ENCODE measurements around the gene PRKACA. TPM values are rescaled to one million over a fixed set of nuclear protein-coding genes. Genes with fewer than 3 reads are reported as not detected.
"Not testable (repeated sequence)": the region's sequence is repeated elsewhere in the genome, so short reads cannot be mapped to it uniquely, and the experiment has no call there.

The PRKACA gene
- total RNA-seq, 4 donors from 2014 or later, result 16.7 to 74.8 (median 39.5) TPM

- DNase-seq, result no peak
- intact Hi-C loops (cut with DNase I; ENCODE audit: low total_unique reads) (no loop called here), in situ Hi-C loops (cut with MboI; ENCODE audit: low pct_ligation_motif_present in 1 of 4, low pct_unique_long_range_greater_than_20kb in 1 of 4, low sequenced_read_pairs in 3 of 4) (loop anchor here (10.0 to 25.0 kb wide), 4 partner anchors 159 to 466 kb away; partner anchors contain the start of gene NANOS3 (in 1 of the 4))
- Histone ChIP-seq H3K9me3 (no peaks in the 10 kb centered on the region), H3K4me1 (peaks cover 0 to 10% (median 9%) of the 10 kb centered on the region in 4 donors), H3K27ac (no peak overlapping the region), H3K27me3 (peaks cover 16% of the 10 kb centered on the region), H3K36me3 (no peaks in the 10 kb centered on the region), H3K4me3 (no peak overlapping the region)
- no peak for TF ChIP-seq EP300 (IDR thresholded peaks at IDR 0.05; ENCODE audit: low read depth)
- no peak for TF ChIP-seq POLR2AphosphoS5 (IDR thresholded peaks at IDR 0.05)
- no peak for TF ChIP-seq CTCF (IDR thresholded peaks at IDR 0.05)
- TF ChIP-seq POLR2A (IDR thresholded peaks at IDR 0.05), result no peak
- WGBS, 2 donors (ENCODE audit: low coverage in 1 of 2), result 95% methylated on average over 11 of the region's 11 CpGs; no CpG with 5 or more reads in 1 of the 2 donors
These were observed 64.1 kb downstream of the PRKACA start for GRCh38 chr19:14053500-14053899.

- H3K27ac ChIP-seq, result no peak overlapping the region
- intact Hi-C loops (cut with DNase I; ENCODE audit: low total_unique reads) (no loop called here), in situ Hi-C loops (cut with MboI; ENCODE audit: low pct_ligation_motif_present in 1 of 4, low pct_unique_long_range_greater_than_20kb in 1 of 4, low sequenced_read_pairs in 3 of 4) (loop anchor here (10.0 to 25.0 kb wide), 4 partner anchors 158 to 466 kb away; partner anchors contain the start of gene NANOS3 (in 1 of the 4))
- DNase-seq, result no peak
- 97 to 100% methylated on average over 1 to 3 of the region's 3 CpGs for WGBS, 2 donors (ENCODE audit: low coverage in 1 of 2)
- no peaks in the 10 kb centered on the region for H3K36me3 ChIP-seq
- no peak for TF ChIP-seq POLR2AphosphoS5 (IDR thresholded peaks at IDR 0.05)
- TF ChIP-seq EP300 (IDR thresholded peaks at IDR 0.05; ENCODE audit: low read depth), result no peak
- TF ChIP-seq CTCF (IDR thresholded peaks at IDR 0.05), result no peak
- TF ChIP-seq POLR2A (IDR thresholded peaks at IDR 0.05), result no peak
- H3K4me1 ChIP-seq, result peaks cover 0 to 10% (median 7%) of the 10 kb centered on the region in 4 donors
- no peak overlapping the region for H3K4me3 ChIP-seq
- peaks cover 11% of the 10 kb centered on the region for H3K27me3 ChIP-seq
- H3K9me3 ChIP-seq, result no peaks in the 10 kb centered on the region
These were observed 64.5 kb downstream of the PRKACA start for GRCh38 chr19:14053032-14053431.

GRCh38 chr19:14052470-14052869 lies 65.1 kb downstream of the PRKACA start:
- Histone ChIP-seq H3K36me3 (no peaks in the 10 kb centered on the region), H3K4me1 (peaks cover 0 to 5% (median 2%) of the 10 kb centered on the region in 4 donors), H3K9me3 (no peaks in the 10 kb centered on the region), H3K4me3 (no peak overlapping the region), H3K27ac (no peak overlapping the region), H3K27me3 (peaks cover 5% of the 10 kb centered on the region)
- WGBS, 2 donors (ENCODE audit: low coverage in 1 of 2), result 86 to 91% methylated on average over 3 to 6 of the region's 6 CpGs
- in situ Hi-C loops (cut with MboI; ENCODE audit: low pct_ligation_motif_present in 1 of 4, low pct_unique_long_range_greater_than_20kb in 1 of 4, low sequenced_read_pairs in 3 of 4), result loop anchor here (10.0 to 25.0 kb wide), 4 partner anchors 158 to 465 kb away; partner anchors contain the start of gene NANOS3 (in 1 of the 4)
- no peak for DNase-seq
- TF ChIP-seq EP300 (IDR thresholded peaks at IDR 0.05; ENCODE audit: low read depth) (no peak), CTCF (IDR thresholded peaks at IDR 0.05) (no peak), POLR2A (IDR thresholded peaks at IDR 0.05) (no peak), POLR2AphosphoS5 (IDR thresholded peaks at IDR 0.05) (no peak)
- intact Hi-C loops (cut with DNase I; ENCODE audit: low total_unique reads), result no loop called here

- WGBS, 2 donors (ENCODE audit: low coverage in 1 of 2), result 82% methylated on average over 4 of the region's 9 CpGs; no CpG with 5 or more reads in 1 of the 2 donors
- Histone ChIP-seq H3K4me3 (no peak overlapping the region), H3K36me3 (no peaks in the 10 kb centered on the region), H3K27ac (no peak overlapping the region), H3K9me3 (no peaks in the 10 kb centered on the region), H3K4me1 (peaks cover 0 to under 1% (median 0%) of the 10 kb centered on the region in 4 donors), H3K27me3 (peaks cover under 1% of the 10 kb centered on the region)
- no peak for TF ChIP-seq POLR2AphosphoS5 (IDR thresholded peaks at IDR 0.05)
- no peak for TF ChIP-seq POLR2A (IDR thresholded peaks at IDR 0.05)
- no peak for TF ChIP-seq CTCF (IDR thresholded peaks at IDR 0.05)
- no peak for TF ChIP-seq EP300 (IDR thresholded peaks at IDR 0.05; ENCODE audit: low read depth)
- intact Hi-C loops (cut with DNase I; ENCODE audit: low total_unique reads), result no loop called here
- no peak for DNase-seq
- in situ Hi-C loops (cut with MboI; ENCODE audit: low pct_ligation_motif_present in 1 of 4, low pct_unique_long_range_greater_than_20kb in 1 of 4, low sequenced_read_pairs in 3 of 4), result loop anchor here (10.0 to 25.0 kb wide), 4 partner anchors 157 to 465 kb away; partner anchors contain the start of gene NANOS3 (in 1 of the 4)
These were observed 65.6 kb downstream of the PRKACA start for GRCh38 chr19:14051980-14052379.

- DNase-seq; H3K4me3 ChIP-seq; H3K36me3 ChIP-seq; H3K27ac ChIP-seq; intact Hi-C loops (cut with DNase I; ENCODE audit: low total_unique reads); H3K27me3 ChIP-seq; H3K9me3 ChIP-seq; H3K4me1 ChIP-seq: not testable (repeated sequence)
- WGBS, 2 donors (ENCODE audit: low coverage in 1 of 2), result 95% methylated on average over 11 of the region's 11 CpGs; no CpG with 5 or more reads in 1 of the 2 donors
- in situ Hi-C loops (cut with MboI; ENCODE audit: low pct_ligation_motif_present in 1 of 4, low pct_unique_long_range_greater_than_20kb in 1 of 4, low sequenced_read_pairs in 3 of 4), result loop anchor here (10.0 to 25.0 kb wide), 4 partner anchors 156 to 464 kb away; partner anchors contain the start of gene NANOS3 (in 1 of the 4)
These were observed 66.6 kb downstream of the PRKACA start for GRCh38 chr19:14050961-14051360.
